GM19324 (cell line): Measurements from ENCODE around the gene TRUB1.

ENCODE experiments used
- ATAC-seq: cut with Tn5 transposase; IDR thresholded peaks from one replicate; pipeline ENCODE4 v1.9.1; 2021; ENCODE audit warnings: mild to moderate bottlenecking, moderate library complexity; ENCODE audit not compliant: unreplicated experiment, low FRiP score

TRUB1 gene

GRCh38 chr10:114973997-114974396 is 36.0 kb downstream of the TRUB1 start:
- no peak for ATAC-seq

GRCh38 chr10:114974625-114975024 is 36.6 kb downstream of the TRUB1 start:
- no peak for ATAC-seq

GRCh38 chr10:114975091-114975490 is 37.1 kb downstream of the TRUB1 start:
- no peak for ATAC-seq

GRCh38 chr10:114982989-114983388 is 45.0 kb downstream of the TRUB1 start:
- no peak for ATAC-seq

- no peak for ATAC-seq
These were observed 50.0 kb downstream of the TRUB1 start for GRCh38 chr10:114987995-114988394.

GRCh38 chr10:114990586-114990985 is 52.6 kb downstream of the TRUB1 start:
- ATAC-seq = no peak

GRCh38 chr10:114990991-114991390 is 53.0 kb downstream of the TRUB1 start:
- ATAC-seq = no peak

GRCh38 chr10:114992189-114992775 is 54.3 kb downstream of the TRUB1 start:
- no peak for ATAC-seq

- no peak for ATAC-seq
These were observed 57.7 kb downstream of the TRUB1 start for GRCh38 chr10:114995468-114996247.

- ATAC-seq = no peak
These were observed 58.5 kb downstream of the TRUB1 start for GRCh38 chr10:114996542-114996941.

GRCh38 chr10:114998993-114999392 is 61.0 kb downstream of the TRUB1 start:
- no peak for ATAC-seq

- no peak for ATAC-seq
These were observed 63.7 kb downstream of the TRUB1 start for GRCh38 chr10:115001506-115002381.

- ATAC-seq = no peak
These were observed 65.4 kb downstream of the TRUB1 start for GRCh38 chr10:115003396-115003795.

GRCh38 chr10:115004236-115004862 is 66.4 kb downstream of the TRUB1 start:
- ATAC-seq = no peak

- no peak for ATAC-seq
These were observed 67.8 kb downstream of the TRUB1 start for GRCh38 chr10:115005771-115006170.

- ATAC-seq = no peak
These were observed 80.4 kb downstream of the TRUB1 start for GRCh38 chr10:115018185-115018931.

- no peak for ATAC-seq
These were observed 82.5 kb downstream of the TRUB1 start for GRCh38 chr10:115020449-115020848.

- no peak for ATAC-seq
These were observed 84.7 kb downstream of the TRUB1 start for GRCh38 chr10:115022733-115023132.

- no peak for ATAC-seq
These were observed 85.7 kb downstream of the TRUB1 start for GRCh38 chr10:115023715-115024114.

GRCh38 chr10:115024371-115024770 is 86.4 kb downstream of the TRUB1 start:
- ATAC-seq = no peak
